DMS 273 (cell line): ENCODE results near the gene KIDINS220.

Experiments used
- DNase-seq: peaks from one replicate; lab custom pipeline; 2025; ENCODE audit not compliant: unreplicated experiment; lab: John Stamatoyannopoulos, UW

The KIDINS220 gene

GRCh38 chr2:8699839-8700238, 137.6 kb downstream of the KIDINS220 start:
- no peak for DNase-seq

GRCh38 chr2:8697190-8697589, 140.2 kb downstream of the KIDINS220 start:
- no peak for DNase-seq

- no peak for DNase-seq
Measured at GRCh38 chr2:8694737-8695136, 142.7 kb downstream of the KIDINS220 start.

- peak; percentile 67 for DNase-seq
Measured at GRCh38 chr2:8693157-8693821, 144.1 kb downstream of the KIDINS220 start.

GRCh38 chr2:8692783-8693156, 144.6 kb downstream of the KIDINS220 start:
- no peak for DNase-seq

- DNase-seq = no peak
Measured at GRCh38 chr2:8691859-8692437, 145.5 kb downstream of the KIDINS220 start.

- DNase-seq = peak; percentile 90
Measured at GRCh38 chr2:8685697-8686358, 151.6 kb downstream of the KIDINS220 start.

- DNase-seq = peak; percentile 75
Measured at GRCh38 chr2:8684878-8685696, 152.3 kb downstream of the KIDINS220 start.

GRCh38 chr2:8684540-8684877, 152.9 kb downstream of the KIDINS220 start:
- peak; percentile 72 for DNase-seq

- DNase-seq = peak; percentile 81
Measured at GRCh38 chr2:8682719-8683667, 154.4 kb downstream of the KIDINS220 start.

GRCh38 chr2:8681786-8682692, 155.4 kb downstream of the KIDINS220 start, which contains the start of gene ID2:
Gene ID2, plus strand, starts transcription at chr2:8682056. Its CDS starts 110 bp downstream, at chr2:8682166.
- peak; percentile 100 for DNase-seq

- peak; percentile 90 for DNase-seq
Measured at GRCh38 chr2:8680822-8681760, 156.3 kb downstream of the KIDINS220 start.

GRCh38 chr2:8679827-8680731, 157.3 kb downstream of the KIDINS220 start:
- peak; percentile 88 for DNase-seq

- no peak for DNase-seq
Measured at GRCh38 chr2:8679567-8679826, 157.9 kb downstream of the KIDINS220 start.
